Tibial nerve (tissue), 3 donors: ENCODE measurements around the gene ARSG.

Experiments
- POLR2A ChIP-seq, 2 donors: fragments of 450-650 bp; IDR thresholded peaks; one replicate each; pipeline ENCODE4 v1.6.1; 2017; ENCODE audit warnings: antibody characterized with exemption in 2 of 2, mild to moderate bottlenecking in 2 of 2, moderate library complexity in 2 of 2
- TF ChIP-seq, protein P1 (sequence below), 5 experiments: fragments of 200-600 bp in 3 of 5; fragments of 450-650 bp in 2 of 5; sonication (generic) in 3 of 5; IDR thresholded peaks; one replicate each; pipeline ENCODE4 v1.5.1; 2016 to 2019; ENCODE audit warnings: antibody characterized with exemption in 5 of 5, mild to moderate bottlenecking in 3 of 5, moderate library complexity in 2 of 5

DNA sequence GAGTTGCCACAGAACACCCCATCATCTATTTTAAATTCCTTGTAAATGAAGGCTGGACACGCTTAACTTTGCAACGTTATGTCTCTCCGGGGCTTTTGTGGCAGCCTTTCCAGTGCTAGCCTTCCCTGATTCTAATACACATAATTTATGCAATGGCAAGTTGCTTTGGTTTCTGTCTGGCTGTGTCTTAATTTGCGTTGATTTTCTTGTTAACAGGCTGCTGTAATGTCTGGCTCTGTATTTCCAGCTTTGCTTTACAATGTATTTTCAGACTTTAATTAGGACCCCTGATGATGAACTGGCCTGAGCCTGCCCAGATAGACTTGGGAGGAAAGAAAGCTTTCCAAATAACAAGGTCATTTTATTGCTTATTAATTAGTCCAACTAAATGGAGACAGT is 30.3 kb downstream of the ARSG start:
- TF ChIP-seq, protein P1, sequence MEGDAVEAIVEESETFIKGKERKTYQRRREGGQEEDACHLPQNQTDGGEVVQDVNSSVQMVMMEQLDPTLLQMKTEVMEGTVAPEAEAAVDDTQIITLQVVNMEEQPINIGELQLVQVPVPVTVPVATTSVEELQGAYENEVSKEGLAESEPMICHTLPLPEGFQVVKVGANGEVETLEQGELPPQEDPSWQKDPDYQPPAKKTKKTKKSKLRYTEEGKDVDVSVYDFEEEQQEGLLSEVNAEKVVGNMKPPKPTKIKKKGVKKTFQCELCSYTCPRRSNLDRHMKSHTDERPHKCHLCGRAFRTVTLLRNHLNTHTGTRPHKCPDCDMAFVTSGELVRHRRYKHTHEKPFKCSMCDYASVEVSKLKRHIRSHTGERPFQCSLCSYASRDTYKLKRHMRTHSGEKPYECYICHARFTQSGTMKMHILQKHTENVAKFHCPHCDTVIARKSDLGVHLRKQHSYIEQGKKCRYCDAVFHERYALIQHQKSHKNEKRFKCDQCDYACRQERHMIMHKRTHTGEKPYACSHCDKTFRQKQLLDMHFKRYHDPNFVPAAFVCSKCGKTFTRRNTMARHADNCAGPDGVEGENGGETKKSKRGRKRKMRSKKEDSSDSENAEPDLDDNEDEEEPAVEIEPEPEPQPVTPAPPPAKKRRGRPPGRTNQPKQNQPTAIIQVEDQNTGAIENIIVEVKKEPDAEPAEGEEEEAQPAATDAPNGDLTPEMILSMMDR (IDR thresholded peaks at IDR 0.05), result no peak
- TF ChIP-seq POLR2A (IDR thresholded peaks at IDR 0.05), result no peak
